HEK293 (cell line): ENCODE data around the gene CFAP119.

Experiments
- CTCF ChIA-PET: fragments of 350-600 bp; formaldehyde crosslinking; extraction: SDS; loops from one replicate; lab custom pipeline; 2021; ENCODE audit warnings: antibody characterized with exemption; lab: Yijun Ruan, JAX
- POLR2A ChIA-PET: fragments of 300-600 bp; formaldehyde crosslinking; extraction: SDS; loops from one replicate; lab custom pipeline; 2020; ENCODE audit warnings: antibody characterized with exemption, inconsistent platforms; lab: Yijun Ruan, JAX
- H3K27ac ChIP-seq: fragments of 200-500 bp; sonication (Bioruptor generic); 2 replicates; pipeline ENCODE4 v1.5.1; 2014; ENCODE audit warnings: low read depth, low read length, control low read depth, inconsistent platforms; ENCODE audit errors: extremely low read depth
- H3K36me3 ChIP-seq, 2 experiments: fragments of 200-500 bp in 1 of 2; sonication (Bioruptor generic) in 1 of 2; 1 replicate in 1 of 2; 2 replicates in 1 of 2; pipeline ENCODE4 v1.5.1; 2014 to 2017; ENCODE audit warnings: inconsistent platforms in 2 of 2, low read length in 2 of 2; ENCODE audit not compliant: control insufficient read depth in 2 of 2, insufficient read depth in 1 of 2
- H3K4me1 ChIP-seq: fragments of 200-500 bp; sonication (Bioruptor generic); 2 replicates; pipeline ENCODE4 v1.5.1; 2014; ENCODE audit warnings: mild to moderate bottlenecking, low read length, inconsistent platforms; ENCODE audit not compliant: control insufficient read depth, insufficient read depth
- H3K4me3 ChIP-seq: 2 replicates; pipeline ENCODE4 v1.5.1; 2011; ENCODE audit warnings: low read depth, mild to moderate bottlenecking, control low read depth, low read length, moderate library complexity
- H3K9me3 ChIP-seq: fragments of 200-500 bp; sonication (Bioruptor generic); 2 replicates; pipeline ENCODE4 v1.5.1; 2014; ENCODE audit warnings: low read depth, low read length, inconsistent platforms; ENCODE audit not compliant: control insufficient read depth, insufficient read depth
- BCL11A ChIP-seq: fragments of 450-650 bp; formaldehyde crosslinking; IDR thresholded peaks from 2 replicates; pipeline ENCODE4 v1.5.1; 2016; ENCODE audit warnings: low read depth, missing biosample characterization, missing genetic modification characterization
- SCRT1 ChIP-seq: fragments of 450-650 bp; formaldehyde crosslinking; IDR thresholded peaks from 2 replicates; pipeline ENCODE4 v1.5.1; 2016; ENCODE audit warnings: missing biosample characterization, missing genetic modification characterization, borderline replicate concordance
- SCRT2 ChIP-seq: fragments of 450-650 bp; formaldehyde crosslinking; IDR thresholded peaks from 2 replicates; pipeline ENCODE4 v1.5.1; 2016; ENCODE audit warnings: missing biosample characterization, missing genetic modification characterization
- ZFP3 ChIP-seq: fragments of 450-650 bp; formaldehyde crosslinking; IDR thresholded peaks from 2 replicates; pipeline ENCODE4 v1.5.1; 2016; ENCODE audit warnings: low read depth, missing biosample characterization, missing genetic modification characterization
- ZNF138 ChIP-seq: fragments of 450-650 bp; formaldehyde crosslinking; IDR thresholded peaks from 2 replicates; pipeline ENCODE4 v1.5.1; 2016; ENCODE audit warnings: missing biosample characterization, missing genetic modification characterization, borderline replicate concordance
- ZNF24 ChIP-seq: fragments of 450-650 bp; formaldehyde crosslinking; IDR thresholded peaks from 2 replicates; pipeline ENCODE4 v1.5.1; 2016; ENCODE audit warnings: missing biosample characterization, missing genetic modification characterization
- ZNF266 ChIP-seq: fragments of 450-650 bp; formaldehyde crosslinking; IDR thresholded peaks from 2 replicates; pipeline ENCODE4 v1.5.1; 2016; ENCODE audit warnings: missing biosample characterization, missing genetic modification characterization, low read depth
- ZNF280D ChIP-seq: fragments of 450-650 bp; formaldehyde crosslinking; IDR thresholded peaks from 2 replicates; pipeline ENCODE4 v1.5.1; 2016; ENCODE audit warnings: missing biosample characterization, missing genetic modification characterization
- ZNF302 ChIP-seq: fragments of 450-650 bp; formaldehyde crosslinking; IDR thresholded peaks from 2 replicates; pipeline ENCODE4 v1.5.1; 2016; ENCODE audit warnings: missing biosample characterization, missing genetic modification characterization, low read depth
- ZNF530 ChIP-seq: fragments of 450-650 bp; formaldehyde crosslinking; IDR thresholded peaks from 2 replicates; pipeline ENCODE4 v1.5.1; 2016; ENCODE audit warnings: low read depth, missing biosample characterization, missing genetic modification characterization
- ZNF549 ChIP-seq: fragments of 450-650 bp; IDR thresholded peaks from 2 replicates; pipeline ENCODE4 v1.5.1; 2018; ENCODE audit warnings: missing biosample characterization, missing genetic modification characterization, mild to moderate bottlenecking, inconsistent platforms, moderate library complexity
- ZNF660 ChIP-seq: fragments of 450-650 bp; IDR thresholded peaks from 2 replicates; pipeline ENCODE4 v1.5.1; 2018; ENCODE audit warnings: missing biosample characterization, mild to moderate bottlenecking, missing genetic modification characterization
- ZNF707 ChIP-seq: fragments of 450-650 bp; formaldehyde crosslinking; IDR thresholded peaks from 2 replicates; pipeline ENCODE4 v1.5.1; 2016; ENCODE audit warnings: missing biosample characterization, missing genetic modification characterization
- TF ChIP-seq, protein P1 (sequence below): fragments of 450-650 bp; formaldehyde crosslinking; IDR thresholded peaks from 2 replicates; pipeline ENCODE4 v1.5.1; 2016; ENCODE audit warnings: missing biosample characterization, missing genetic modification characterization
- TF ChIP-seq, protein P2 (sequence below): fragments of 450-650 bp; formaldehyde crosslinking; IDR thresholded peaks from 2 replicates; pipeline ENCODE4 v1.5.1; 2016; ENCODE audit warnings: missing biosample characterization, missing genetic modification characterization

CFAP119 gene

GRCh38 chr16:30755955-30756780, 5.7 kb downstream of the CFAP119 start:
- H3K9me3 ChIP-seq = no peaks in the 10 kb centered on the region
- H3K27ac ChIP-seq = 0 out of 2 replicates have a peak overlapping the region, but pooled peaks have one; percentile 4
- POLR2A ChIA-PET = interaction anchor here (2.2 to 4.9 kb wide), 3 partner anchors 8 to 19 kb away, joined by 6 to 47 read pairs (median 17); partner anchors contain the start of gene PHKG2
- H3K36me3 ChIP-seq = peaks cover 30 to 91% of the 10 kb centered on the region in 2 experiments
- H3K4me1 ChIP-seq = no peaks in the 10 kb centered on the region; the same call in 1 of the 2 replicates
- TF ChIP-seq SCRT2 (tag by site-specific recombination) (peak; percentile 83), SCRT1 (tag by site-specific recombination) (no peak; the same call in 1 of the 2 replicates)
- no peak overlapping the region for H3K4me3 ChIP-seq
- CTCF ChIA-PET = interaction anchor here (0.7 kb wide), 1 partner anchor 89 kb away, joined by 3 read pairs; no protein-coding TSS in a partner anchor

DNA sequence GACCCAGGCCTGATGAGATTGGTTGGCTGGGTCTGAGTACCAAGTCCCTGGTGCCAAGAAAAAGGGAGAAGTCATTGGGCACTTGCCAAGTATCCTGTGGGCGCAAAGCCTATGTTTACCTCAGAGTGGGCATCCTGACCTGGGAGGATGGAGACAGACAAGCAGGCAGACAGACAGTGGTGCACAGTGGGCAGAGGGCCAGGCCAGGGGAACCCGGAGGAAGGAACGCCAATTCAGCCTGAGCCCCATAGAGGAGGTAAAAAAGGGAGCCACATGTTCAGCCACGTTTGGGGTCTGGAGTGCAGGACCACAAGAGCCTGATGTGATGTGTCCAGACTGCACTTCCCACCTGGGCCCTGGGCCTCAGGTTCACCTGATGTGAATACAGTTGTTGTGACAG, 8.3 kb downstream of the CFAP119 start:
- Histone ChIP-seq H3K36me3 (peaks cover 30 to 90% of the 10 kb centered on the region in 2 experiments), H3K27ac (no peak overlapping the region), H3K4me3 (no peak overlapping the region), H3K9me3 (no peaks in the 10 kb centered on the region), H3K4me1 (no peaks in the 10 kb centered on the region)
- TF ChIP-seq, protein P1, sequence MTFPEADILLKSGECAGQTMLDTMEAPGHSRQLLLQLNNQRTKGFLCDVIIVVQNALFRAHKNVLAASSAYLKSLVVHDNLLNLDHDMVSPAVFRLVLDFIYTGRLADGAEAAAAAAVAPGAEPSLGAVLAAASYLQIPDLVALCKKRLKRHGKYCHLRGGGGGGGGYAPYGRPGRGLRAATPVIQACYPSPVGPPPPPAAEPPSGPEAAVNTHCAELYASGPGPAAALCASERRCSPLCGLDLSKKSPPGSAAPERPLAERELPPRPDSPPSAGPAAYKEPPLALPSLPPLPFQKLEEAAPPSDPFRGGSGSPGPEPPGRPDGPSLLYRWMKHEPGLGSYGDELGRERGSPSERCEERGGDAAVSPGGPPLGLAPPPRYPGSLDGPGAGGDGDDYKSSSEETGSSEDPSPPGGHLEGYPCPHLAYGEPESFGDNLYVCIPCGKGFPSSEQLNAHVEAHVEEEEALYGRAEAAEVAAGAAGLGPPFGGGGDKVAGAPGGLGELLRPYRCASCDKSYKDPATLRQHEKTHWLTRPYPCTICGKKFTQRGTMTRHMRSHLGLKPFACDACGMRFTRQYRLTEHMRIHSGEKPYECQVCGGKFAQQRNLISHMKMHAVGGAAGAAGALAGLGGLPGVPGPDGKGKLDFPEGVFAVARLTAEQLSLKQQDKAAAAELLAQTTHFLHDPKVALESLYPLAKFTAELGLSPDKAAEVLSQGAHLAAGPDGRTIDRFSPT (tag by site-specific recombination) = no peak
- no peak for TF ChIP-seq ZNF549
- no peak for TF ChIP-seq ZNF280D (tag by site-specific recombination)
- no peak for TF ChIP-seq ZNF707 (tag by site-specific recombination)
- TF ChIP-seq ZNF530 (tag by site-specific recombination) = no peak
- TF ChIP-seq ZNF266 (tag by site-specific recombination) = no peak
- no peak for TF ChIP-seq ZNF24 (tag by site-specific recombination)
- no peak for TF ChIP-seq ZNF138
- TF ChIP-seq, protein P2, sequence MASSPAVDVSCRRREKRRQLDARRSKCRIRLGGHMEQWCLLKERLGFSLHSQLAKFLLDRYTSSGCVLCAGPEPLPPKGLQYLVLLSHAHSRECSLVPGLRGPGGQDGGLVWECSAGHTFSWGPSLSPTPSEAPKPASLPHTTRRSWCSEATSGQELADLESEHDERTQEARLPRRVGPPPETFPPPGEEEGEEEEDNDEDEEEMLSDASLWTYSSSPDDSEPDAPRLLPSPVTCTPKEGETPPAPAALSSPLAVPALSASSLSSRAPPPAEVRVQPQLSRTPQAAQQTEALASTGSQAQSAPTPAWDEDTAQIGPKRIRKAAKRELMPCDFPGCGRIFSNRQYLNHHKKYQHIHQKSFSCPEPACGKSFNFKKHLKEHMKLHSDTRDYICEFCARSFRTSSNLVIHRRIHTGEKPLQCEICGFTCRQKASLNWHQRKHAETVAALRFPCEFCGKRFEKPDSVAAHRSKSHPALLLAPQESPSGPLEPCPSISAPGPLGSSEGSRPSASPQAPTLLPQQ (tag by site-specific recombination) = no peak
- no peak for TF ChIP-seq BCL11A
- TF ChIP-seq ZFP3 (tag by site-specific recombination) = no peak
- TF ChIP-seq ZNF302 (tag by site-specific recombination) = no peak
- no peak for TF ChIP-seq ZNF660 (tag by site-specific recombination)
- ChIA-PET POLR2A (interaction anchor here (0.5 to 1.8 kb wide), 2 partner anchors 13 to 221 kb away, joined by 3 to 4 read pairs; a partner anchor contains a TSS), CTCF (no interaction called here)
